Neuronal stem cell (in vitro differentiated cells): ENCODE data around the gene CTNNA3.

Experiments
- DNase-seq: peaks from one replicate; pipeline ENCODE4 v3.0.0-alpha.2; 2013; ENCODE audit warnings: low spot score
- H2AFZ ChIP-seq: one replicate; pipeline ENCODE4 v1.6.1; 2013; ENCODE audit warnings: mild to moderate bottlenecking, low read length, inconsistent platforms
- H2AK5ac ChIP-seq: 2 replicates; pipeline ENCODE4 v1.6.1; 2013; ENCODE audit warnings: low read depth, mild to moderate bottlenecking, inconsistent platforms, low read length, moderate library complexity, mixed read lengths
- H2BK120ac ChIP-seq: 2 replicates; pipeline ENCODE4 v1.6.1; 2013; ENCODE audit warnings: low read depth, mild to moderate bottlenecking, inconsistent platforms, low read length, moderate library complexity, mixed read lengths
- H2BK12ac ChIP-seq: one replicate; pipeline ENCODE4 v1.6.1; 2013; ENCODE audit warnings: low read length, inconsistent platforms
- H2BK15ac ChIP-seq: 2 replicates; pipeline ENCODE4 v1.6.1; 2013; ENCODE audit warnings: mild to moderate bottlenecking, low read length, inconsistent platforms, mixed read lengths
- H2BK5ac ChIP-seq: one replicate; pipeline ENCODE4 v1.6.1; 2013; ENCODE audit warnings: inconsistent platforms, mild to moderate bottlenecking, low read length, moderate library complexity
- H3K14ac ChIP-seq: one replicate; pipeline ENCODE4 v1.6.1; 2013; ENCODE audit warnings: low read length, inconsistent platforms
- H3K18ac ChIP-seq: 2 replicates; pipeline ENCODE4 v1.6.1; 2013; ENCODE audit warnings: low read length, inconsistent platforms
- H3K23ac ChIP-seq: 2 replicates; pipeline ENCODE4 v1.6.1; 2013; ENCODE audit warnings: low read depth, mild to moderate bottlenecking, mixed read lengths, low read length, inconsistent platforms; ENCODE audit not compliant: poor library complexity
- H3K27ac ChIP-seq: replicated peaks from 3 replicates; pipeline ENCODE4 v1.5.1; 2013; ENCODE audit warnings: low read length, inconsistent platforms
- H3K27me3 ChIP-seq, 3 experiments: 2 replicates each; pipeline ENCODE4 v1.6.1; 2013; ENCODE audit warnings: low read length in 3 of 3, mild to moderate bottlenecking in 2 of 3, inconsistent platforms in 1 of 3, low read depth in 1 of 3, mixed read lengths in 1 of 3, moderate library complexity in 1 of 3; ENCODE audit not compliant: control insufficient read depth in 3 of 3, insufficient read depth in 3 of 3
- H3K36me3 ChIP-seq, 2 donors: replicated peaks in 1 of 2; 2 replicates each; pipeline ENCODE4 v1.6.1; 2013; ENCODE audit warnings: low read length in 2 of 2; ENCODE audit not compliant: control insufficient read depth in 2 of 2, insufficient read depth in 2 of 2
- H3K4ac ChIP-seq: 2 replicates; pipeline ENCODE4 v1.6.1; 2013; ENCODE audit warnings: inconsistent platforms, mild to moderate bottlenecking, low read length, moderate library complexity
- H3K4me1 ChIP-seq, 2 donors: 1 replicate in 1 of 2; 2 replicates in 1 of 2; pipeline ENCODE4 v1.6.1; 2013; ENCODE audit warnings: low read length in 2 of 2, low read depth in 1 of 2; ENCODE audit not compliant: control insufficient read depth in 2 of 2, insufficient read depth in 1 of 2
- H3K4me2 ChIP-seq: one replicate; pipeline ENCODE4 v1.6.1; 2013; ENCODE audit warnings: mild to moderate bottlenecking, low read length, inconsistent platforms; ENCODE audit not compliant: insufficient read depth, poor library complexity, severe bottlenecking
- H3K4me3 ChIP-seq, 2 donors: 2 replicates each; pipeline ENCODE4 v1.5.1; 2013; ENCODE audit warnings: low read length in 2 of 2, mild to moderate bottlenecking in 2 of 2, inconsistent platforms in 1 of 2, moderate library complexity in 1 of 2
- H3K79me1 ChIP-seq: one replicate; pipeline ENCODE4 v1.6.1; 2013; ENCODE audit warnings: low read depth, mild to moderate bottlenecking, inconsistent platforms, low read length, moderate library complexity
- H3K9ac ChIP-seq: one replicate; pipeline ENCODE4 v1.6.1; 2013; ENCODE audit warnings: mild to moderate bottlenecking, low read depth, low read length, inconsistent platforms; ENCODE audit not compliant: poor library complexity
- H3K9me3 ChIP-seq, 2 donors: replicated peaks in 1 of 2; 2 replicates each; pipeline versions ENCODE3 to v1.6.1; 2013; ENCODE audit warnings: low read length in 2 of 2, mild to moderate bottlenecking in 2 of 2, inconsistent platforms in 1 of 2, low read depth in 1 of 2, mixed read lengths in 1 of 2, moderate library complexity in 1 of 2; ENCODE audit not compliant: control insufficient read depth in 2 of 2, insufficient read depth in 1 of 2
- H4K8ac ChIP-seq: one replicate; pipeline ENCODE4 v1.6.1; 2013; ENCODE audit warnings: low read depth, mild to moderate bottlenecking, inconsistent platforms, low read length, moderate library complexity
- H4K91ac ChIP-seq: one replicate; pipeline ENCODE4 v1.6.1; 2013; ENCODE audit warnings: low read length, low read depth, mild to moderate bottlenecking, inconsistent platforms; ENCODE audit not compliant: poor library complexity
- WGBS, 2 donors: extraction: QIAGEN DNeasy Blood & Tissue Kit; methylation state at CpG; one replicate each; pipeline ENCODE4 v1.1.7; 2013; ENCODE audit warnings: missing lambda C conversion rate in 2 of 2, mixed read lengths in 1 of 2; ENCODE audit not compliant: insufficient read length in 2 of 2, insufficient replicate concordance in 1 of 2; ENCODE audit errors: extremely low coverage in 2 of 2; 5-methylcytosine and 5-hydroxymethylcytosine counted together

CTNNA3 gene

DNA sequence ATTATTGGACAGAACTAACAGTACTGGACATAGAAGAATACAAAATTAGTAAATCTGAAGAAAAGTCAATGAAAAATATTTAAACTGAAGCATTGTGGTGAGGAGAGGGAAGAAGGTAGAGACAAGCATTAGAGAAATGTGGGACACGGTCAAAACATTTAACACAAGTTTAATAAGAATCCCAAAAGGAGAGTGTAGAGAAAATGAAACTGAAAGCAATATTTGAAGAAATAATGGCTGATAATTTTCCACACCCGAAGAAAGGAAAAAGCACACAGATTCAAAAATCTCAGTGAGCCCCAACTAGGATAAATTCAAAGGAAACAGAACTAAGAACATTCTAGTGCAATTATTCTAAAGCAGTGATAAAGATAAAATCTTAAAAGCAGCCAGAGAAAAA lies 896.5 kb downstream of the CTNNA3 start:
- no peak overlapping the region for H3K14ac ChIP-seq
- no peaks in the 10 kb centered on the region for H3K4me1 ChIP-seq
- no peak overlapping the region for H3K4me2 ChIP-seq
- H3K27ac ChIP-seq = no peak overlapping the region
- no peak overlapping the region for H3K18ac ChIP-seq
- no peak overlapping the region for H3K9ac ChIP-seq
- H2BK120ac ChIP-seq = no peak overlapping the region
- no peak overlapping the region for H4K8ac ChIP-seq
- WGBS, 2 donors = no CpG with 5 or more reads among the region's 2 CpGs
- H3K79me1 ChIP-seq = no peaks in the 10 kb centered on the region
- H3K36me3 ChIP-seq = no peaks in the 10 kb centered on the region
- H2BK12ac ChIP-seq = no peak overlapping the region
- H3K9me3 ChIP-seq = no peaks in the 10 kb centered on the region
- H4K91ac ChIP-seq = no peak overlapping the region
- no peak overlapping the region for H2BK15ac ChIP-seq
- no peak for DNase-seq
- H2BK5ac ChIP-seq = no peak overlapping the region
- no peak overlapping the region for H3K4me3 ChIP-seq
- no peak overlapping the region for H2AK5ac ChIP-seq
- no peak overlapping the region for H3K4ac ChIP-seq
- no peak overlapping the region for H3K23ac ChIP-seq
- no peaks in the 10 kb centered on the region for H3K27me3 ChIP-seq
- no peak overlapping the region for H2AFZ ChIP-seq

DNA sequence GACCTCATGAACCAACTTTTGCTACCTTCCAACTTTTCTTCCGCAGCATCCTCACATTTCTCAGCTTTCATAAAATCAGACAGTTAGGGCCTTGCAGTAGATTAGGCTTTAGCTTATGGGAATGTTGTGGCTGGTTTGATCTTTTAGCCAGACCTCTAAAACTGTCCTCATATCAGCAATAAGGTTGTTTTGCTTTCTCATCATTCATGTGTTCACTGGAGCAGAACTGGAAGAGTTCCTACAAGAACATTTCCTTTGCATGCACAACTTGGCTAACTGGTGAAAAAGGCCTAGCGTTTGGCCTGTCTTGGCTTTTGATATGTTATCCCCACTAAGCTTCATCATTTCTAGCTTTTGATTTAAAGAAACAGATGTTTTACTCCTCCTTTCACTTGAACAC lies 900.1 kb downstream of the CTNNA3 start:
- Histone ChIP-seq H4K8ac (no peak overlapping the region), H3K4me2 (no peak overlapping the region), H2BK12ac (no peak overlapping the region), H3K79me1 (no peaks in the 10 kb centered on the region), H3K4ac (no peak overlapping the region), H2BK120ac (no peak overlapping the region), H3K4me3 (no peak overlapping the region), H2BK5ac (no peak overlapping the region), H3K14ac (no peak overlapping the region), H3K23ac (no peak overlapping the region), H3K27me3 (no peaks in the 10 kb centered on the region), H2AFZ (no peak overlapping the region), H3K9ac (no peak overlapping the region), H3K27ac (no peak overlapping the region), H2BK15ac (no peak overlapping the region), H2AK5ac (no peak overlapping the region), H4K91ac (no peak overlapping the region), H3K9me3 (no peaks in the 10 kb centered on the region), H3K4me1 (no peaks in the 10 kb centered on the region), H3K18ac (no peak overlapping the region), H3K36me3 (no peaks in the 10 kb centered on the region)
- no peak for DNase-seq
- no CpG with 5 or more reads among the region's 2 CpGs for WGBS, 2 donors

DNA sequence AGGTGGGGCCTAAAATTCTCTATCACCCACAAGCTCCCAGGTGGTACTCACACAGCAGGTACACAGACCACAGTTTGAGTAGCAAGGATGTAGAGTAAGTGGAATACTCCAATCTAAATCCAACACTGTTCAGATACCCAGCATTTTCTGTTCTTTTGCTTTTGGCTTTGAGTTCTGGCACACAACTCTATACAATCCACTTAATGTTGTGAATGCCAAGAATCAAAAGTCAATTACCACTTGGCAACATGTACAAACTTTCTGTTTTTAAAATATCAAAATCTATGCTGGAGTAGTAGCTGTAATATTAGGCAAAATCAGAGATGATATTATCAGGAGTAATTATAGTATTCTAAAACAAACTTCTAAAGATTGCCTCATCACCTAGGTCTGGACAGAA lies 903.6 kb downstream of the CTNNA3 start:
- Histone ChIP-seq H2BK12ac (no peak overlapping the region), H3K23ac (no peak overlapping the region), H3K27me3 (peaks cover 0 to 2% (median 0%) of the 10 kb centered on the region in 3 experiments), H2AFZ (no peak overlapping the region), H3K4me3 (no peak overlapping the region), H3K14ac (no peak overlapping the region), H3K4me1 (no peaks in the 10 kb centered on the region), H4K91ac (no peak overlapping the region), H2BK15ac (no peak overlapping the region), H3K9me3 (no peaks in the 10 kb centered on the region), H3K4ac (no peak overlapping the region), H4K8ac (no peak overlapping the region), H2BK5ac (no peak overlapping the region), H3K79me1 (no peaks in the 10 kb centered on the region), H3K36me3 (no peaks in the 10 kb centered on the region), H2AK5ac (no peak overlapping the region), H3K9ac (no peak overlapping the region), H3K4me2 (no peak overlapping the region), H3K18ac (no peak overlapping the region), H3K27ac (no peak overlapping the region), H2BK120ac (no peak overlapping the region)
- no peak for DNase-seq

DNA sequence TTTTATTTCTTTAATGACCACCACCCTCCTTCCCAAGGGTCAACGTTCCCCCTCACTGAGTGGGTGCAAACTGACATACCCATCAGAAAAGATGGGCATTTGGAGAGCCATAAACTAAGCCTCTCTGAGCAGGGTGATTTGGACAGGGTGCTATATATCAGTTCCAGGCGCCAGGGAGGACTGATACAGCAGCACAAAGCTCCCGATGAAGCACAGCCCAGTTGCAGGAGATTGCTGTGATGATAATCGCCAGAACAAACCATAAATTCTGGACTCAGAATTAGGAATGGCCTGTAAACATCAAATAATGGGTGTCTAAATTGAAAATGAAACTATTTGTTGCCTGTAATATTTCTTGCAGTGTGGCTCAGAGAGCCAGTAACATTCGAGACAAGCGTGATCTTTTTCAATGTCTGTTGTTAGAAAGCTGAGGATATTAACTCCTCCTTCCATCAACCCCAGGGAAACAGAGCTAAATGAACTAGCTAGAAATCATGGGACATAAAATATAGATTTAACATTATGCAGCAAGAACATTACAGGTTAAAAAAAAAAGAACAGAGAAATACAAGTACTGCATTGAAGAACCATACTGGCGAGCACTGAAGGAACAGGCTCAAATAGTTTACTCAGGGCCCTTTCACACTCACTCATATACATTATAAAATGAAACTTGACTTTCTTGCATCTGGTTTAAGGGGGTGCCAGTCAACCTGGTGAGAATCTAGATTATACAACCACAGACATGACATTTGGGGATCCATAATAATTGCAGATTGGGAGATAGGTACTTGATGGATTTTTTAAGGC lies 907.6 kb downstream of the CTNNA3 start:
- Histone ChIP-seq H2AK5ac (no peak overlapping the region), H3K27ac (no peak overlapping the region), H3K27me3 (peaks cover 0 to 7% (median 0%) of the 10 kb centered on the region in 3 experiments), H2AFZ (no peak overlapping the region), H3K4me2 (no peak overlapping the region), H2BK15ac (no peak overlapping the region), H3K36me3 (no peaks in the 10 kb centered on the region), H3K9ac (no peak overlapping the region), H3K23ac (no peak overlapping the region), H3K14ac (no peak overlapping the region), H3K4me1 (no peaks in the 10 kb centered on the region), H3K79me1 (no peaks in the 10 kb centered on the region), H3K18ac (no peak overlapping the region), H3K9me3 (no peaks in the 10 kb centered on the region), H4K8ac (no peak overlapping the region), H2BK5ac (no peak overlapping the region), H4K91ac (no peak overlapping the region), H2BK120ac (no peak overlapping the region), H3K4ac (no peak overlapping the region), H3K4me3 (no peak overlapping the region), H2BK12ac (no peak overlapping the region)
- DNase-seq = no peak
- WGBS, 2 donors = no CpG with 5 or more reads among the region's 7 CpGs
